Measurements from ENCODE around the gene ZC3H18.

ZC3H18 gene

GRCh38 chr16:88630941-88631340 is 60.7 kb downstream of the ZC3H18 start:
- H3K4me1 ChIP-seq (ENCODE audit: low read depth, poor library complexity, severe bottlenecking) = peaks cover 22% of the 10 kb centered on the region
- H3K79me2 ChIP-seq (ENCODE audit: insufficient read depth, low read depth) = no peaks in the 10 kb centered on the region
- no peaks in the 10 kb centered on the region for H3K36me3 ChIP-seq (ENCODE audit: insufficient read depth)
- no peak for TF ChIP-seq CTCF (conservative IDR thresholded peaks at IDR 0.05; ENCODE audit: low read depth, low read length)
- no peaks in the 10 kb centered on the region for H4K20me1 ChIP-seq (ENCODE audit: insufficient read depth)
- no peak overlapping the region for H3K4me3 ChIP-seq (IDR thresholded peaks at IDR 0.05; ENCODE audit: insufficient read depth, low read depth, low read length)
- H3K27ac ChIP-seq = no peak overlapping the region
- H3K4me2 ChIP-seq = no peak overlapping the region
- no peak overlapping the region for H3K9ac ChIP-seq
- H2AFZ ChIP-seq (ENCODE audit: low read depth) = no peak overlapping the region
- peaks cover 12% of the 10 kb centered on the region; the same call in 1 of the 2 replicates for H3K27me3 ChIP-seq (ENCODE audit: insufficient read depth, low read depth)

GRCh38 chr16:88631384-88631783 is 61.2 kb downstream of the ZC3H18 start:
- Histone ChIP-seq H3K36me3 (ENCODE audit: insufficient read depth) (no peaks in the 10 kb centered on the region), H3K4me2 (no peak overlapping the region), H3K4me3 (IDR thresholded peaks at IDR 0.05; ENCODE audit: insufficient read depth, low read depth, low read length) (no peak overlapping the region), H3K27ac (no peak overlapping the region), H4K20me1 (ENCODE audit: insufficient read depth) (no peaks in the 10 kb centered on the region), H3K9ac (no peak overlapping the region), H2AFZ (ENCODE audit: low read depth) (no peak overlapping the region), H3K79me2 (ENCODE audit: insufficient read depth, low read depth) (no peaks in the 10 kb centered on the region), H3K27me3 (ENCODE audit: insufficient read depth, low read depth) (peaks cover 16% of the 10 kb centered on the region; the same call in 1 of the 2 replicates), H3K4me1 (ENCODE audit: low read depth, poor library complexity, severe bottlenecking) (peaks cover 22% of the 10 kb centered on the region)
- TF ChIP-seq CTCF (conservative IDR thresholded peaks at IDR 0.05; ENCODE audit: low read depth, low read length) = no peak

GRCh38 chr16:88631920-88632586 is 61.9 kb downstream of the ZC3H18 start:
- Histone ChIP-seq H3K79me2 (ENCODE audit: insufficient read depth, low read depth) (no peaks in the 10 kb centered on the region), H2AFZ (ENCODE audit: low read depth) (no peak overlapping the region), H3K4me1 (ENCODE audit: low read depth, poor library complexity, severe bottlenecking) (peaks cover 22% of the 10 kb centered on the region), H4K20me1 (ENCODE audit: insufficient read depth) (no peaks in the 10 kb centered on the region), H3K36me3 (ENCODE audit: insufficient read depth) (no peaks in the 10 kb centered on the region), H3K4me2 (no peak overlapping the region), H3K4me3 (IDR thresholded peaks at IDR 0.05; ENCODE audit: insufficient read depth, low read depth, low read length) (no peak overlapping the region), H3K27ac (no peak overlapping the region), H3K27me3 (ENCODE audit: insufficient read depth, low read depth) (peaks cover 19% of the 10 kb centered on the region; the same call in 1 of the 2 replicates), H3K9ac (no peak overlapping the region)
- TF ChIP-seq CTCF (conservative IDR thresholded peaks at IDR 0.05; ENCODE audit: low read depth, low read length) = no peak

- H3K4me3 ChIP-seq (IDR thresholded peaks at IDR 0.05; ENCODE audit: insufficient read depth, low read depth, low read length) = no peak overlapping the region
- no peaks in the 10 kb centered on the region for H4K20me1 ChIP-seq (ENCODE audit: insufficient read depth)
- no peak overlapping the region for H3K27ac ChIP-seq
- peaks cover 22% of the 10 kb centered on the region; the same call in 1 of the 2 replicates for H3K27me3 ChIP-seq (ENCODE audit: insufficient read depth, low read depth)
- H3K79me2 ChIP-seq (ENCODE audit: insufficient read depth, low read depth) = no peaks in the 10 kb centered on the region
- no peak overlapping the region for H3K4me2 ChIP-seq
- TF ChIP-seq CTCF (conservative IDR thresholded peaks at IDR 0.05; ENCODE audit: low read depth, low read length) = no peak
- peaks cover 22% of the 10 kb centered on the region for H3K4me1 ChIP-seq (ENCODE audit: low read depth, poor library complexity, severe bottlenecking)
- no peak overlapping the region for H2AFZ ChIP-seq (ENCODE audit: low read depth)
- H3K9ac ChIP-seq = no peak overlapping the region
- no peaks in the 10 kb centered on the region for H3K36me3 ChIP-seq (ENCODE audit: insufficient read depth)
Measured at GRCh38 chr16:88632587-88632930, 62.4 kb downstream of the ZC3H18 start.

Data from KMS-11 (cell line).